GM10248 (cell line): ENCODE measurements around the gene RAPGEF2.
"Not testable (repeated sequence)": the region's sequence is repeated elsewhere in the genome, so short reads cannot be mapped to it uniquely, and the experiment has no call there.

Experiments used
- CTCF ChIA-PET: fragments of 300-600 bp; sonication (Branson Sonifier 250); formaldehyde crosslinking; extraction: SDS; loops from one replicate; lab custom pipeline; 2021; ENCODE audit warnings: antibody characterized with exemption; lab: Yijun Ruan, JAX
- POLR2A ChIA-PET: fragments of 350-650 bp; sonication (Branson Sonifier 250); formaldehyde crosslinking; extraction: SDS; loops from one replicate; lab custom pipeline; 2020; ENCODE audit warnings: antibody characterized with exemption; lab: Yijun Ruan, JAX
- DNase-seq: peaks from one replicate; pipeline ENCODE4 v3.0.0; 2012; ENCODE audit errors: extremely low spot score
- TF ChIP-seq, protein P1 (sequence below): IDR thresholded peaks from 2 replicates; pipeline ENCODE4 v1.5.1; 2012; ENCODE audit warnings: mild to moderate bottlenecking, low read depth; ENCODE audit errors: extremely low read depth, missing control alignments, control extremely low read depth

RAPGEF2 gene

DNA sequence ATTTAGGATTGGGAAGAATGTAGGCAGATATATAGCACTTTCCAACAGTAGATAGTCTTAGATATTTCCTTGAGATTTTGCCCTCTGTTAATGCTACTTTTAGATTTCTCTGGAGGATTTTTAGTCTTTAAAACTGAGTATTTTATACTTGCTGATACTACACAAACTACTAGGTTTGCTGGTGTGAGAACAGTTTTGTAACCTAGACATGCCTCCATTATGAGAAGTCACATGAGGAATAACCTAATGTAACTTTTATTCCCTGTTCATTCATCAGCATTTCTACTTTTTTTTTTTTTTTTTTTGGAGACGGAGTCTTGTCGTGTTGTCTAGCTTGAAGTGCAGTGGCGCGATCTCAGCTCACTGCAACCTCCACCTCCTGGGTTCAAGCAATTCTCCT is 137.2 kb downstream of the RAPGEF2 start:
- DNase-seq = no peak
- CTCF ChIA-PET = interaction anchor here (1.0 to 2.6 kb wide), 2 partner anchors 13 to 54 kb away, joined by 3 to 8 read pairs; no protein-coding TSS in a partner anchor
- TF ChIP-seq, protein P1, sequence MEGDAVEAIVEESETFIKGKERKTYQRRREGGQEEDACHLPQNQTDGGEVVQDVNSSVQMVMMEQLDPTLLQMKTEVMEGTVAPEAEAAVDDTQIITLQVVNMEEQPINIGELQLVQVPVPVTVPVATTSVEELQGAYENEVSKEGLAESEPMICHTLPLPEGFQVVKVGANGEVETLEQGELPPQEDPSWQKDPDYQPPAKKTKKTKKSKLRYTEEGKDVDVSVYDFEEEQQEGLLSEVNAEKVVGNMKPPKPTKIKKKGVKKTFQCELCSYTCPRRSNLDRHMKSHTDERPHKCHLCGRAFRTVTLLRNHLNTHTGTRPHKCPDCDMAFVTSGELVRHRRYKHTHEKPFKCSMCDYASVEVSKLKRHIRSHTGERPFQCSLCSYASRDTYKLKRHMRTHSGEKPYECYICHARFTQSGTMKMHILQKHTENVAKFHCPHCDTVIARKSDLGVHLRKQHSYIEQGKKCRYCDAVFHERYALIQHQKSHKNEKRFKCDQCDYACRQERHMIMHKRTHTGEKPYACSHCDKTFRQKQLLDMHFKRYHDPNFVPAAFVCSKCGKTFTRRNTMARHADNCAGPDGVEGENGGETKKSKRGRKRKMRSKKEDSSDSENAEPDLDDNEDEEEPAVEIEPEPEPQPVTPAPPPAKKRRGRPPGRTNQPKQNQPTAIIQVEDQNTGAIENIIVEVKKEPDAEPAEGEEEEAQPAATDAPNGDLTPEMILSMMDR = no peak
- POLR2A ChIA-PET = no interaction called here

DNA sequence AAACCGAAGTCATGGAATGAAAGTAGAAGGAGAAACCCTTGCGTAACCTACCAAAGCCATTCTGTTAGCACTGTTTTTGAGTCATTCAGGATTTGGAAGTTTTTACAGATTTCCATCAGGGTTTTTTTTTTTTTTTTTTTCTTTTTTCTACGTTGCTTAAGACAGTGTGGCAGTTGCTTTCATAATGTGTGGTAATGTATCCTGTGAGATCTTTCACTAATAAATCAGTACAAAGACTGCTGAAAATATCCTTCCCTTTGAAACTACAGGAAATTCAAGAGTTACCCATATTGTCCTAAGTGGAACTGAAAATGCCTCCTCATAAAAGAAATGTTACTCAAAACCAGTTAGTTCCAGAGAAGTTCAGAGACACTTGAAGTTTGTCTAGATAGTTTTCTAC is 137.8 kb downstream of the RAPGEF2 start:
- TF ChIP-seq, protein P1 = no peak
- DNase-seq = no peak
- ChIA-PET POLR2A (no interaction called here), CTCF (no interaction called here)

DNA sequence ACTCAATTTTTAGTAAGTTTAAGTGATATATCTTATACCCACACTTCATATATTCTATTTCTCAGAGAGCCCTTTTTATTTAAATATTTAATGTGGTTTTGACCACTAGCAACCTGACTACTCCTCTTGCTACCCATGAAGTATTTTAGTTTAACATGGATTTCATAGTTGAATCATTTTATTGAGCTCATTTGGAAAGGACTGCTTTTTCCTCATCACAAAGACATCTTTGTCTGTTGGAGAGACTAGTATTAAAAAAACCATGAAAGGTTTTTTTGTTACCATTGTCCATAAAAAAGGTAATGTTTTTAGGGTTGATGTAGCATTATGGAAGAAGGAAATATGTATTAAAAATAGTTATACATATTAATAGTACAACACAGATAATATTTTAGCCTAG is 139.5 kb downstream of the RAPGEF2 start:
- TF ChIP-seq, protein P1 = no peak
- CTCF ChIA-PET = interaction anchor here (1.7 kb wide), 1 partner anchor 14 kb away, joined by 5 read pairs; no protein-coding TSS in a partner anchor
- DNase-seq = no peak
- POLR2A ChIA-PET = no interaction called here

DNA sequence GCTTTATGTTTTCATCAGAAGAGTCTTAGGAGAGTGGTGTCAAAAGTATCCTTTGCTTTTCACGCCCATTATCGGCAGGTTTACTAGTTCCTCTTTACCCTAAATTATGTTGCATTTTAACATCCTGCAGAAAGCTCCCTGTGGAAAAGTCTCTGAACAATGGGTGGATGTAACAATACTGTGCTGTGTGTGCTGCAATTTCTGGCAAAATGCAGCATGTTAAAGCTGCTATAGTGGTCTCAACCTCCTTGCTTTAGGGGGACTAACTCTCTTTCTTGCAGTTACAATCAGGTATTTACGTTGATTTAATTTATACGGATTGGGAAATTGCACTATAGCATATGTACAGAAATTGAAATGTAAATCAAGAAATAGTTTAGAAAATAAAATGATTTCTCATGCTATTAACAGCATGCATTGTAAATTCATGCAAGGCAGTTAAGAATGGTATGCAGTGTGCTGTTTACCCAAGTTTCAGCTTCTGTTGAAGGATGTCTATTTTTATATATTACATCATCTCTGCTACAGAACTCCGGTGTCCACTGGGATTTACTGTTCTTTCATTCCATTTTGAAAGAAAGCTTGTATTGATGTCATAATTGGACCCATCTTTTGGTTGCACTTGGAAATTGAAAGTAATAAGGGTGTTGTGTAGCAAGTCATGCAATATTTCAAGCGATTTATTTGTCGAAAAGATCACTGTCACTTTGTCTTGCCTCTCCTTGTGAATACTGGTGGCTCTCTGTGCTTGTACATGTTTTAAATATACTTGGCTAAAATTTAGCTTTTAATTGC is 145.7 kb downstream of the RAPGEF2 start:
- DNase-seq = no peak
- TF ChIP-seq, protein P1 = no peak
- ChIA-PET CTCF (interaction anchor here (0.6 to 2.2 kb wide), 4 partner anchors 12 to 392 kb away, joined by 3 to 5 read pairs (median 4); no protein-coding TSS in a partner anchor), POLR2A (no interaction called here)

DNA sequence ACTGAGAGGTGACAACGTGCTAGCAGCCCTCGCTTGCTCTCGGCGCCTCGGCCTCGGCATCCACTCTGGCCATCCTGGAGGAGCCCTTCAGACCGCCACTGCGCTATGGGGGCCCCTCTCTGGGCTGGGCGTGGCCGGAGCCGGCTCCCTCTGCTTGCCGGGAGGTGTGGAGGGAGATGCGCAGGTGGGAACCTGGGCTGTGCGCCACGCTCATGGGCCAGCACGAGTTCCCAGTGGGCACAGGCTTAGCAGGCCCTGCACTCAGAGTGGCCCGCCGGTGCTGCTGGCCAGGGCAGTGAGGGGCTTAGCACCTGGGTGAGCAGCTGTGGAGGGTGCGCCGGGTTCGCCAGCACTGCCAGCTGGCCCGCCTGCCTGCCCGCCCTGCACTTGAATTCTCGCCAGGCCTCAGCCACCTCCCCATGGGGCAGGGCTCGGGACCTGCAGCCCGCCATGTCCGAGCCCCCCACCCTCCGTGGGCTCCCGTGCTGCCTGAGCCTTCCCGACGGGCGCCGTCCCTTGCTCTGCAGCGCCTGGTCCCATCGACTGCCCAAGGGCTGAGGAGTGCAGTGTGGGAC is 148.0 kb downstream of the RAPGEF2 start:
- ChIA-PET CTCF (interaction anchor here (0.6 kb wide), 1 partner anchor 15 kb away, joined by 3 read pairs; no protein-coding TSS in a partner anchor), POLR2A (no interaction called here)
- TF ChIP-seq, protein P1 = no peak
- no peak for DNase-seq

DNA sequence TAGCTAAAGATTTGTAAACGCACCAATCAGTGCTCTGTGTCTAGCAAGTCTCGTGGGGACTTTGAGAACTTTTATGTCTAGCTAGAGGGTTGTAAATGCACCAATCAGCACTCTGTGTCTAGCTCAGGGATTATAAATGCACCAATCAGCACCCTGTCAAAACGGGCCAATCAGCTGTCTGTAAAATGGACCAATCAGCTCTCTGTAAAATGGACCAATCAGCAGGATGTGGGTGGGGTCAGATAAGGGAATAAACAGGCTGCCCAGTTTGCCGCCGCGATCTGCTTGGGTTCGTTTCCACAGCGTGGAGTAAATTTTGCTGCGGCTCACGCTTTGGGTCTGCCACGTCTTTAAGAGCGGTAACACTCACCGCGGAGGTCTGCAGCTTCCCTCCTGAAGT is 148.7 kb downstream of the RAPGEF2 start:
- DNase-seq, POLR2A ChIA-PET: not testable (repeated sequence)
- CTCF ChIA-PET = interaction anchor here (0.6 kb wide), 1 partner anchor 15 kb away, joined by 3 read pairs; no protein-coding TSS in a partner anchor

DNA sequence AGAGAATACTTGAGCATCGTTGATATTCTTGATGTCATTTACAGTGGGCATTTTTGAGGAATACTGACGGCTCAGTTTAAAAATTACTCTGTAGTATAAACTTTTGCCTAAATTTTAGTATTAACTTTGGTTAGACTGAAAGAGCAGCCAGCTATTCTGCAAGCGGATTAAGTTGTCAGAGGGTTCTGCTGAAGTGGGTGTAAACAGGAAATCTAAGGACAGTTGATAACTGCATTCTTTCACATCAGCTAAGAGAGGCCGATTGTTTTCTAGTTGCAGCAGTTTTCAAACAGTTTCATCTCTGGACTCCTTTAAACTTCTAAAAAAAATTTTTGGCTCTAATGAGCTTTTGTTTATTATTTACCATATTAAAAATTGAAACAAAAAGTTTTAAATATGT is 149.6 kb downstream of the RAPGEF2 start:
- TF ChIP-seq, protein P1 = no peak
- DNase-seq = no peak
- CTCF ChIA-PET = interaction anchor here (1.0 to 1.7 kb wide), 2 partner anchors 15 to 50 kb away, joined by 3 to 6 read pairs; no protein-coding TSS in a partner anchor
- POLR2A ChIA-PET = no interaction called here
